Measurements from ENCODE around the gene TUBAL3. TPM values are rescaled to one million over a fixed set of nuclear protein-coding genes. Genes with fewer than 3 reads are reported as not detected.

TUBAL3 gene
- total RNA-seq, result 1.3 TPM

GRCh38 chr10:5404208-5405041 lies at the start of gene TUBAL3:
Gene TUBAL3 (minus strand): TSS chr10:5404828. CDS start chr10:5404792, 36 bp downstream.
- no peak for DNase-seq (ENCODE audit: low read depth in 2 of 3, low spot score in 2 of 3)

- no peak for DNase-seq (ENCODE audit: low read depth in 2 of 3, low spot score in 2 of 3)
Observed at GRCh38 chr10:5453749-5454489, 49.3 kb upstream of the TUBAL3 start.

GRCh38 chr10:5450605-5451384 lies 46.2 kb upstream of the TUBAL3 start:
- DNase-seq (ENCODE audit: low read depth in 2 of 3, low spot score in 2 of 3), result no peak

- DNase-seq (ENCODE audit: low read depth in 2 of 3, low spot score in 2 of 3), result peak in 2 of 3 donors; percentile 37 to 56
Observed at GRCh38 chr10:5449823-5450222, 45.2 kb upstream of the TUBAL3 start.

- DNase-seq (ENCODE audit: low read depth in 2 of 3, low spot score in 2 of 3), result no peak
Observed at GRCh38 chr10:5449227-5449626, 44.6 kb upstream of the TUBAL3 start.

GRCh38 chr10:5448333-5449001 lies 43.8 kb upstream of the TUBAL3 start:
- no peak for DNase-seq (ENCODE audit: low read depth in 2 of 3, low spot score in 2 of 3)

- peak in 1 of 3 donors; percentile 10 for DNase-seq (ENCODE audit: low read depth in 2 of 3, low spot score in 2 of 3)
Observed at GRCh38 chr10:5447611-5448071, 43.0 kb upstream of the TUBAL3 start.

- DNase-seq (ENCODE audit: low read depth in 2 of 3, low spot score in 2 of 3), result peak in 1 of 3 donors; percentile 32
Observed at GRCh38 chr10:5447056-5447455, 42.4 kb upstream of the TUBAL3 start.

- peak; percentile 44 to 94 (median 87) for DNase-seq (ENCODE audit: low read depth in 2 of 3, low spot score in 2 of 3)
Observed at GRCh38 chr10:5446390-5446926, 41.8 kb upstream of the TUBAL3 start.

GRCh38 chr10:5445006-5445405 lies 40.4 kb upstream of the TUBAL3 start:
- no peak for DNase-seq (ENCODE audit: low read depth in 2 of 3, low spot score in 2 of 3)

GRCh38 chr10:5443429-5443828 lies 38.8 kb upstream of the TUBAL3 start:
- no peak for DNase-seq (ENCODE audit: low read depth in 2 of 3, low spot score in 2 of 3)

- no peak for DNase-seq (ENCODE audit: low read depth in 2 of 3, low spot score in 2 of 3)
Observed at GRCh38 chr10:5442990-5443370, 38.4 kb upstream of the TUBAL3 start.

- peak in 2 of 3 donors; percentile 39 to 79 for DNase-seq (ENCODE audit: low read depth in 2 of 3, low spot score in 2 of 3)
Observed at GRCh38 chr10:5442065-5442989, 37.7 kb upstream of the TUBAL3 start.

GRCh38 chr10:5441106-5441505 lies 36.5 kb upstream of the TUBAL3 start:
- DNase-seq (ENCODE audit: low read depth in 2 of 3, low spot score in 2 of 3), result no peak

GRCh38 chr10:5440206-5440605 lies 35.6 kb upstream of the TUBAL3 start:
- DNase-seq (ENCODE audit: low read depth in 2 of 3, low spot score in 2 of 3), result no peak

GRCh38 chr10:5435328-5435727 lies 30.7 kb upstream of the TUBAL3 start:
- no peak for DNase-seq (ENCODE audit: low read depth in 2 of 3, low spot score in 2 of 3)

GRCh38 chr10:5434017-5434753 lies 29.6 kb upstream of the TUBAL3 start:
- peak in 2 of 3 donors; percentile 40 to 63 for DNase-seq (ENCODE audit: low read depth in 2 of 3, low spot score in 2 of 3)

- DNase-seq (ENCODE audit: low read depth in 2 of 3, low spot score in 2 of 3), result no peak
Observed at GRCh38 chr10:5433182-5433581, 28.6 kb upstream of the TUBAL3 start.

All from hematopoietic multipotent progenitor cell (in vitro differentiated cells).